Activated CD4-positive, CD25-positive, alpha-beta regulatory T cell treated with anti-CD3 and anti-CD28 coated beads, Interleukin-2, amount 50 U/mL, for 24 hours (primary cell): ENCODE data around the gene KRTAP1-1.
"Not testable (repeated sequence)": the region's sequence is repeated elsewhere in the genome, so short reads cannot be mapped to it uniquely, and the experiment has no call there.

ENCODE experiments used
- ATAC-seq, 2 donors: fragments of 150-1000 bp; cut with Tn5 transposase; one replicate each; pipeline ENCODE4 v1.10.0; 2021; ENCODE audit warnings: mild to moderate bottlenecking in 1 of 2, moderate library complexity in 1 of 2

KRTAP1-1 gene

GRCh38 chr17:41055130-41055529 is 13.9 kb upstream of the KRTAP1-1 start, which contains the start of gene KRTAP2-2:
TSS of gene KRTAP2-2 (minus strand) at chr17:41055230. CDS start at chr17:41055211, 19 bp downstream.
- ATAC-seq: not testable (repeated sequence)

- ATAC-seq: not testable (repeated sequence)
These were observed 13.3 kb upstream of the KRTAP1-1 start for GRCh38 chr17:41054556-41054955.

GRCh38 chr17:41054025-41054424 is 12.8 kb upstream of the KRTAP1-1 start:
- ATAC-seq: no peak

- no peak for ATAC-seq
These were observed 11.3 kb upstream of the KRTAP1-1 start for GRCh38 chr17:41052566-41052965.

GRCh38 chr17:41049110-41049509 is 7.9 kb upstream of the KRTAP1-1 start:
- ATAC-seq: no peak

- ATAC-seq: no peak
These were observed 7.2 kb upstream of the KRTAP1-1 start for GRCh38 chr17:41048441-41048840.

- ATAC-seq: not testable (repeated sequence)
These were observed 5.7 kb upstream of the KRTAP1-1 start, which contains the start of gene KRTAP2-1 for GRCh38 chr17:41046735-41047465. TSS of gene KRTAP2-1 (minus strand) at chr17:41047316. CDS start at chr17:41047267, 49 bp downstream.

GRCh38 chr17:41042953-41043352 is 1.7 kb upstream of the KRTAP1-1 start:
- no peak for ATAC-seq

GRCh38 chr17:41037853-41038350 is 3.3 kb downstream of the KRTAP1-1 start:
- no peak for ATAC-seq

- not testable (repeated sequence) for ATAC-seq
These were observed 6.8 kb downstream of the KRTAP1-1 start, which contains the start of gene KRTAP1-3 for GRCh38 chr17:41034346-41034935. TSS of gene KRTAP1-3 (minus strand) at chr17:41034874. CDS start at chr17:41034821, 53 bp downstream.

GRCh38 chr17:41029633-41030245 is 11.5 kb downstream of the KRTAP1-1 start, which contains the start of gene KRTAP1-4:
TSS of gene KRTAP1-4 (minus strand) at chr17:41030195. CDS start at chr17:41030078, 117 bp downstream.
- no peak for ATAC-seq

- ATAC-seq: no peak
These were observed 14.4 kb downstream of the KRTAP1-1 start, which contains the start of gene KRTAP1-5 for GRCh38 chr17:41026715-41027471. TSS of gene KRTAP1-5 (minus strand) at chr17:41027208. CDS start at chr17:41027155, 53 bp downstream.

- ATAC-seq: no peak
These were observed 16.6 kb downstream of the KRTAP1-1 start for GRCh38 chr17:41024697-41025096.

GRCh38 chr17:41020336-41020735 is 20.9 kb downstream of the KRTAP1-1 start:
- no peak for ATAC-seq

GRCh38 chr17:41019415-41019814 is 21.8 kb downstream of the KRTAP1-1 start:
- ATAC-seq: no peak

GRCh38 chr17:41018541-41018940 is 22.7 kb downstream of the KRTAP1-1 start:
- ATAC-seq: no peak

GRCh38 chr17:41016578-41017215 is 24.6 kb downstream of the KRTAP1-1 start:
- ATAC-seq: no peak

GRCh38 chr17:41015454-41015853 is 25.8 kb downstream of the KRTAP1-1 start:
- no peak for ATAC-seq

- no peak for ATAC-seq
These were observed 27.6 kb downstream of the KRTAP1-1 start for GRCh38 chr17:41013606-41014005.

- no peak for ATAC-seq
These were observed 28.1 kb downstream of the KRTAP1-1 start for GRCh38 chr17:41013181-41013580.

- ATAC-seq: no peak
These were observed 28.7 kb downstream of the KRTAP1-1 start for GRCh38 chr17:41012326-41013120.
